Effector memory CD4-positive, alpha-beta T cell (primary cell): ENCODE data around the gene HCN2.
A peak's percentile ranks its signal among the peaks of the same experiment; 100 is the strongest.

Experiments
- DNase-seq, 3 donors: peaks; one replicate each; pipeline ENCODE4 v3.0.0-alpha.2; 2020
- H3K27ac ChIP-seq: 2 replicates; pipeline ENCODE4 v1.7.0; 2013; ENCODE audit warnings: mild to moderate bottlenecking, low read length, moderate library complexity; ENCODE audit not compliant: insufficient read depth, poor library complexity, severe bottlenecking
- H3K27me3 ChIP-seq: replicated peaks from 2 replicates; pipeline ENCODE4 v1.7.0; 2013; ENCODE audit warnings: mild to moderate bottlenecking, low read length; ENCODE audit not compliant: insufficient read depth, control insufficient read depth, poor library complexity, severe bottlenecking
- H3K36me3 ChIP-seq: 2 replicates; pipeline ENCODE4 v1.7.0; 2013; ENCODE audit warnings: mild to moderate bottlenecking, low read length, moderate library complexity; ENCODE audit not compliant: control insufficient read depth, insufficient read depth
- H3K4me1 ChIP-seq: 2 replicates; pipeline ENCODE4 v1.7.0; 2013; ENCODE audit warnings: low read length, mild to moderate bottlenecking; ENCODE audit not compliant: control insufficient read depth, insufficient read depth, poor library complexity, severe bottlenecking
- H3K4me3 ChIP-seq: 2 replicates; pipeline ENCODE4 v1.7.0; 2013; ENCODE audit warnings: low read length, low read depth, mild to moderate bottlenecking; ENCODE audit not compliant: insufficient read depth, poor library complexity, severe bottlenecking
- H3K9me3 ChIP-seq: 2 replicates; pipeline ENCODE4 v1.7.0; 2013; ENCODE audit warnings: mild to moderate bottlenecking, low read length, moderate library complexity; ENCODE audit not compliant: control insufficient read depth

The HCN2 gene

GRCh38 chr19:585551-586110, 4.0 kb upstream of the HCN2 start:
- Histone ChIP-seq H3K27ac (no peak overlapping the region), H3K27me3 (peaks cover 10% of the 10 kb centered on the region), H3K36me3 (peaks cover 21% of the 10 kb centered on the region), H3K4me3 (no peak overlapping the region), H3K4me1 (peaks cover 22% of the 10 kb centered on the region), H3K9me3 (no peaks in the 10 kb centered on the region)
- DNase-seq, result no peak

GRCh38 chr19:588093-588740, 1.5 kb upstream of the HCN2 start:
- DNase-seq, result peak; percentile 33 to 51 (median 37)
- Histone ChIP-seq H3K36me3 (peaks cover 2% of the 10 kb centered on the region), H3K27me3 (peaks cover 14% of the 10 kb centered on the region), H3K9me3 (no peaks in the 10 kb centered on the region), H3K4me3 (no peak overlapping the region), H3K4me1 (peaks cover 25% of the 10 kb centered on the region), H3K27ac (no peak overlapping the region)

GRCh38 chr19:588741-589692, 664 bp upstream of the HCN2 start:
- Histone ChIP-seq H3K4me3 (no peak overlapping the region), H3K36me3 (no peaks in the 10 kb centered on the region), H3K4me1 (peaks cover 25% of the 10 kb centered on the region), H3K27me3 (peaks cover 14% of the 10 kb centered on the region), H3K27ac (no peak overlapping the region), H3K9me3 (no peaks in the 10 kb centered on the region)
- DNase-seq, result no peak

- H3K9me3 ChIP-seq, result no peaks in the 10 kb centered on the region
- H3K4me3 ChIP-seq, result peak overlapping the region; percentile 1
- no peaks in the 10 kb centered on the region for H3K36me3 ChIP-seq
- H3K27ac ChIP-seq, result no peak overlapping the region
- DNase-seq, result peak in 1 of 3 donors; percentile 13
- peaks cover 14% of the 10 kb centered on the region for H3K27me3 ChIP-seq
- H3K4me1 ChIP-seq, result peaks cover 25% of the 10 kb centered on the region
Observed at GRCh38 chr19:590396-590745, 690 bp downstream of the HCN2 start.

- no peaks in the 10 kb centered on the region for H3K9me3 ChIP-seq
- H3K4me3 ChIP-seq, result peak overlapping the region; percentile 1
- DNase-seq, result no peak
- H3K4me1 ChIP-seq, result peaks cover 25% of the 10 kb centered on the region
- H3K36me3 ChIP-seq, result no peaks in the 10 kb centered on the region
- peaks cover 14% of the 10 kb centered on the region for H3K27me3 ChIP-seq
- H3K27ac ChIP-seq, result no peak overlapping the region
Observed at GRCh38 chr19:590750-591098, 1.0 kb downstream of the HCN2 start.

GRCh38 chr19:591099-591958, 1.6 kb downstream of the HCN2 start:
- peaks cover 14% of the 10 kb centered on the region for H3K27me3 ChIP-seq
- no peak overlapping the region for H3K27ac ChIP-seq
- no peaks in the 10 kb centered on the region for H3K36me3 ChIP-seq
- no peak for DNase-seq
- peaks cover 25% of the 10 kb centered on the region for H3K4me1 ChIP-seq
- H3K4me3 ChIP-seq, result no peak overlapping the region
- no peaks in the 10 kb centered on the region for H3K9me3 ChIP-seq

GRCh38 chr19:592101-592500, 2.4 kb downstream of the HCN2 start:
- peaks cover 14% of the 10 kb centered on the region for H3K27me3 ChIP-seq
- no peak for DNase-seq
- peaks cover 25% of the 10 kb centered on the region for H3K4me1 ChIP-seq
- H3K4me3 ChIP-seq, result no peak overlapping the region
- no peaks in the 10 kb centered on the region for H3K36me3 ChIP-seq
- H3K27ac ChIP-seq, result no peak overlapping the region
- no peaks in the 10 kb centered on the region for H3K9me3 ChIP-seq

GRCh38 chr19:593055-593454, 3.4 kb downstream of the HCN2 start:
- H3K27me3 ChIP-seq, result peaks cover 14% of the 10 kb centered on the region
- no peaks in the 10 kb centered on the region for H3K9me3 ChIP-seq
- H3K27ac ChIP-seq, result no peak overlapping the region
- DNase-seq, result no peak
- H3K4me1 ChIP-seq, result peaks cover 21% of the 10 kb centered on the region
- H3K4me3 ChIP-seq, result no peak overlapping the region
- H3K36me3 ChIP-seq, result no peaks in the 10 kb centered on the region

GRCh38 chr19:593505-593904, 3.8 kb downstream of the HCN2 start:
- H3K9me3 ChIP-seq, result no peaks in the 10 kb centered on the region
- peaks cover 17% of the 10 kb centered on the region for H3K4me1 ChIP-seq
- no peak for DNase-seq
- no peak overlapping the region for H3K27ac ChIP-seq
- no peak overlapping the region for H3K4me3 ChIP-seq
- no peaks in the 10 kb centered on the region for H3K36me3 ChIP-seq
- H3K27me3 ChIP-seq, result peaks cover 14% of the 10 kb centered on the region
